GM12878 (cell line): ENCODE results near the gene C1QTNF3. TPM values are rescaled to one million over a fixed set of nuclear protein-coding genes. Genes with fewer than 3 reads are reported as not detected.

ENCODE experiments used
- ATAC-seq: fragments of 200-7000 bp; cut with Tn5 transposase; 3 replicates; pipeline ENCODE4 v1.9.1; 2020; ENCODE audit warnings: mild to moderate bottlenecking, moderate library complexity
- BruUV-seq: library from RNA; stranded (reverse); fragments of 400-500 nt; replicated peaks from 2 replicates; lab custom pipeline; 2021; lab: Mats Ljungman, UMichigan
- CTCF ChIA-PET: fragments of 300-600 bp; sonication (Branson Sonifier 250); formaldehyde crosslinking; extraction: SDS; loops from one replicate; lab custom pipeline; 2021; ENCODE audit warnings: inconsistent platforms; lab: Yijun Ruan, JAX
- POLR2A ChIA-PET: fragments of 350-600 bp; formaldehyde crosslinking; extraction: SDS; loops from one replicate; lab custom pipeline; 2021; ENCODE audit warnings: inconsistent platforms; lab: Charles Lee
- RAD21 ChIA-PET: fragments of 300-600 bp; sonication (Branson Sonifier 250); formaldehyde crosslinking; loops from one replicate; lab custom pipeline; 2023; ENCODE audit warnings: antibody characterized with exemption; ENCODE audit not compliant: unreplicated experiment; lab: Charles Lee
- SMC1A ChIA-PET: fragments of 300-600 bp; sonication (Branson Sonifier 250); formaldehyde crosslinking; loops from one replicate; lab custom pipeline; 2023; ENCODE audit not compliant: unreplicated experiment, uncharacterized antibody; lab: Charles Lee
- DNase-seq: peaks from one replicate; pipeline ENCODE4 v3.0.0-alpha.2; 2011; ENCODE audit warnings: low read depth, low spot score
- FAIRE-seq: peaks from 3 replicates; lab custom pipeline; 2011; peaks lifted over from hg19 to GRCh38; lab: Jason Lieb, UNC
- H2AFZ ChIP-seq: 2 replicates; pipeline ENCODE4 v1.6.0; 2011; ENCODE audit warnings: low read depth, low read length, control low read depth; ENCODE audit not compliant: control insufficient read depth
- H3K27ac ChIP-seq: 2 replicates; pipeline ENCODE4 v1.5.1; 2011; ENCODE audit warnings: control low read depth; ENCODE audit not compliant: control insufficient read depth, insufficient read depth
- H3K27me3 ChIP-seq, 2 experiments: replicated peaks in 1 of 2; 2 replicates each; pipeline versions ENCODE4 v1.6.0 to v1.6.1; 2011; ENCODE audit warnings: low read length in 1 of 2; ENCODE audit not compliant: control insufficient read depth in 2 of 2, insufficient read depth in 2 of 2
- H3K36me3 ChIP-seq, 2 experiments: 2 replicates each; pipeline ENCODE4 v1.5.1; 2011; ENCODE audit warnings: low read length in 1 of 2; ENCODE audit not compliant: control insufficient read depth in 2 of 2, insufficient read depth in 2 of 2
- H3K4me1 ChIP-seq: 2 replicates; pipeline ENCODE4 v1.6.1; 2011; ENCODE audit warnings: mild to moderate bottlenecking, low read length, moderate library complexity, mixed read lengths; ENCODE audit not compliant: control insufficient read depth, insufficient read depth
- H3K4me2 ChIP-seq: 2 replicates; pipeline ENCODE4 v1.6.0; 2011; ENCODE audit warnings: control low read depth; ENCODE audit not compliant: control insufficient read depth, insufficient read depth
- H3K4me3 ChIP-seq: fragments of 200-600 bp; sonication (generic); 2 replicates; pipeline ENCODE4 v1.5.1; 2016
- H3K79me2 ChIP-seq: 2 replicates; pipeline ENCODE4 v1.6.0; 2011; ENCODE audit warnings: low read length; ENCODE audit not compliant: control insufficient read depth, insufficient read depth
- H3K9ac ChIP-seq: 2 replicates; pipeline ENCODE4 v1.8.0; 2011; ENCODE audit warnings: low read length, control low read depth, mixed read lengths; ENCODE audit not compliant: control insufficient read depth, insufficient read depth
- H3K9me3 ChIP-seq: replicated peaks from 3 replicates; pipeline ENCODE4 v1.5.1; 2011; ENCODE audit warnings: mild to moderate bottlenecking, low read length; ENCODE audit not compliant: control insufficient read depth, insufficient read depth
- H4K20me1 ChIP-seq: 2 replicates; pipeline ENCODE4 v1.6.0; 2011; ENCODE audit not compliant: control insufficient read depth, insufficient read depth
- BHLHE40 ChIP-seq, 2 experiments: fragments of 450-650 bp in 1 of 2; IDR thresholded peaks; 2 replicates each; pipeline ENCODE4 v1.6.1; 2011 to 2017; ENCODE audit warnings: low read depth in 2 of 2, borderline replicate concordance in 1 of 2, improper control_type of control experiment in 1 of 2, low read length in 1 of 2, mild to moderate bottlenecking in 1 of 2
- EP300 ChIP-seq, 2 experiments: fragments of 150-350 bp in 1 of 2; IDR thresholded peaks; 2 replicates each; pipeline ENCODE4 v1.6.1; 2011 to 2012; ENCODE audit warnings: low read depth in 2 of 2, low read length in 2 of 2, borderline replicate concordance in 1 of 2, improper control_type of control experiment in 1 of 2, inconsistent platforms in 1 of 2; ENCODE audit not compliant: control insufficient read depth in 1 of 2
- EZH2 ChIP-seq: IDR thresholded peaks from 2 replicates; pipeline ENCODE4 v1.6.1; 2012; ENCODE audit warnings: low read depth, mild to moderate bottlenecking, control low read depth, inconsistent platforms, low read length, borderline replicate concordance; ENCODE audit not compliant: control insufficient read depth
- JUNB ChIP-seq: IDR thresholded peaks from 2 replicates; pipeline ENCODE4 v1.6.1; 2016; ENCODE audit warnings: antibody characterized with exemption, mild to moderate bottlenecking
- KDM1A ChIP-seq: fragments of 200-600 bp; sonication (generic); IDR thresholded peaks from 2 replicates; pipeline ENCODE4 v1.6.1; 2016; ENCODE audit warnings: borderline replicate concordance
- MXI1 ChIP-seq: fragments of 150-350 bp; IDR thresholded peaks from 2 replicates; pipeline ENCODE4 v1.6.1; 2011; ENCODE audit warnings: low read depth, mild to moderate bottlenecking, inconsistent platforms, low read length, improper control_type of control experiment
- RAD51 ChIP-seq: fragments of 450-650 bp; IDR thresholded peaks from 2 replicates; pipeline ENCODE4 v1.6.1; 2016; ENCODE audit warnings: moderate library complexity, mild to moderate bottlenecking, inconsistent platforms
- RELB ChIP-seq: fragments of 450-650 bp; IDR thresholded peaks from 2 replicates; pipeline ENCODE4 v1.6.1; 2017; ENCODE audit warnings: low read depth, mild to moderate bottlenecking, moderate library complexity
- RUNX3 ChIP-seq: IDR thresholded peaks from 2 replicates; pipeline ENCODE4 v1.6.1; 2012; ENCODE audit warnings: low read length, inconsistent platforms
- SIX5 ChIP-seq: IDR thresholded peaks from 2 replicates; pipeline ENCODE4 v1.6.1; 2011; ENCODE audit warnings: mild to moderate bottlenecking, low read depth, low read length, moderate library complexity; ENCODE audit not compliant: severe bottlenecking
- SMC3 ChIP-seq: IDR thresholded peaks from 2 replicates; pipeline ENCODE4 v1.6.1; 2011; ENCODE audit warnings: low read length, improper control_type of control experiment, borderline replicate concordance
- SREBF1 ChIP-seq: IDR thresholded peaks from 2 replicates; pipeline ENCODE4 v1.6.1; 2012; ENCODE audit warnings: mild to moderate bottlenecking, low read length
- STAT1 ChIP-seq: fragments of 450-650 bp; conservative IDR thresholded peaks from 2 replicates; pipeline ENCODE4 v1.6.1; 2014; ENCODE audit warnings: antibody characterized with exemption, mild to moderate bottlenecking
- in situ Hi-C: fragments of 300-500 bp; cut with MboI; formaldehyde crosslinking; loops from 9 replicates; pipeline ENCODE4 v1.14.3; 2018; ENCODE audit warnings: mixed read lengths
- intact Hi-C: fragments of 100-400 bp; cut with micrococcal nuclease; formaldehyde crosslinking; loops from one replicate; pipeline ENCODE4 v1.14.2; 2022; ENCODE audit not compliant: unreplicated experiment
- polyA plus RNA-seq, 11 experiments: library from polyadenylated mRNA; depleted of rRNA in 4 of 11; unstranded in 6 of 11; stranded (reverse) in 5 of 11; fragments of >200 nt; fragmentation: Nextera tagmentation in 4 of 11; fragmentation: Illumina TruSeq in 1 of 11; extraction: Ambion mirVana in 4 of 11; extraction: Trizol in 1 of 11; gene quantifications; 1 replicate in 1 of 11; 2 replicates in 10 of 11; pipeline versions ENCODE4 v1.2.1 to v1.2.3, GENCODE V29; 2011 to 2016; ENCODE audit warnings: inconsistent platforms in 2 of 11, missing spikeins in 2 of 11, low read depth in 1 of 11
- total RNA-seq, 4 experiments: library from RNA; depleted of rRNA in 3 of 4; stranded (reverse); fragments of >200 nt in 3 of 4; fragmentation: Illumina TruSeq in 1 of 4; extraction: Trizol in 1 of 4; gene quantifications; 2 replicates each; pipeline versions ENCODE4 v1.2.1 to v1.2.3, GENCODE V29; 2013 to 2021

C1QTNF3 gene
- total and polyA plus RNA-seq, 10 of the 15 experiments (the other 5 are each of a cell fraction or from before 2014, with no cell fraction given): 0.39 to 6.3 (median 1.3) TPM

DNA sequence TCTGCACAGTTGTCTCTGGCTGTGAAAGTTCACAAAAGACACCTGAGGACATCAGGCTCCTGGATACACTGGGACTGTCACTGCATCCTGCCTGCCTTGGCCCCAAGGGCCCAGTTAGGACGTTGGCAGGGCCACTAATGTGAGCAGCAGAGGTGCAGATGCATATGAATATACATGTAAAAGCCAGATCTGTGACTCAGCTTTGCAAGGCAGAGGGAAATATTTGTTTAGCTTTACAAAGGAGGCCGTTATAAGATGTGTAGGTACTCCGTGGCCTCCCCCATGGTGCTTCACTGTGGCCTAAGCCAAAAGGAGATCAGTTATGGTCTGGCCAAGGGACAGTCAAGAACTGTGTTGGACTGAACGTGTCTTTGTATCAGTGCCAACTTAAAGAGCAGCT is 4.1 kb upstream of the C1QTNF3 start (continued):
- TF ChIP-seq EZH2: no peak
- TF ChIP-seq RELB: no peak
- no peak for TF ChIP-seq MXI1
- no peak for TF ChIP-seq SIX5
- TF ChIP-seq EP300 (IDR thresholded peaks at IDR 0.05; ENCODE audit: borderline replicate concordance in 1 of 2, control insufficient read depth in 1 of 2, low read depth in 2 of 2, low read length in 2 of 2): no peak

GRCh38 chr5:34045996-34046395 is 3.0 kb upstream of the C1QTNF3 start:
- BruUV-seq: no TSS peak
- FAIRE-seq (no peak), DNase-seq (no peak), ATAC-seq (no peak)
- Histone ChIP-seq H3K4me3 (no peak overlapping the region), H4K20me1 (no peaks in the 10 kb centered on the region), H3K9me3 (no peaks in the 10 kb centered on the region), H3K27ac (no peak overlapping the region), H3K79me2 (no peaks in the 10 kb centered on the region), H3K36me3 (no peaks in the 10 kb centered on the region), H3K27me3 (no peaks in the 10 kb centered on the region), H3K9ac (no peak overlapping the region), H3K4me2 (no peak overlapping the region), H2AFZ (no peak overlapping the region), H3K4me1 (peaks cover 2% of the 10 kb centered on the region; the same call in 1 of the 2 replicates)
- in situ Hi-C loops (no loop called here), intact Hi-C loops (no loop called here)
- POLR2A ChIA-PET: no interaction called here
- TF ChIP-seq JUNB: no peak
- no peak for TF ChIP-seq SMC3
- no peak for TF ChIP-seq SREBF1
- no peak for TF ChIP-seq BHLHE40 (IDR thresholded peaks at IDR 0.05; ENCODE audit: borderline replicate concordance in 1 of 2, low read depth in 2 of 2, low read length in 1 of 2)
- no peak for TF ChIP-seq KDM1A
- TF ChIP-seq RUNX3: no peak
- no peak for TF ChIP-seq RAD51
- no peak for TF ChIP-seq STAT1
- RAD21 ChIA-PET: no interaction called here
- CTCF ChIA-PET: interaction anchor here (1.1 kb wide), 1 partner anchor 13 kb away, joined by 3 read pairs; no protein-coding TSS in a partner anchor
- SMC1A ChIA-PET: interaction anchor here (1.0 to 2.1 kb wide), 2 partner anchors 10 to 12 kb away, joined by 3 to 5 read pairs; no protein-coding TSS in a partner anchor
